ENCODE measurements around the gene SLC2A3.
"Not testable (repeated sequence)": the region's sequence is repeated elsewhere in the genome, so short reads cannot be mapped to it uniquely, and the experiment has no call there.

The SLC2A3 gene

DNA sequence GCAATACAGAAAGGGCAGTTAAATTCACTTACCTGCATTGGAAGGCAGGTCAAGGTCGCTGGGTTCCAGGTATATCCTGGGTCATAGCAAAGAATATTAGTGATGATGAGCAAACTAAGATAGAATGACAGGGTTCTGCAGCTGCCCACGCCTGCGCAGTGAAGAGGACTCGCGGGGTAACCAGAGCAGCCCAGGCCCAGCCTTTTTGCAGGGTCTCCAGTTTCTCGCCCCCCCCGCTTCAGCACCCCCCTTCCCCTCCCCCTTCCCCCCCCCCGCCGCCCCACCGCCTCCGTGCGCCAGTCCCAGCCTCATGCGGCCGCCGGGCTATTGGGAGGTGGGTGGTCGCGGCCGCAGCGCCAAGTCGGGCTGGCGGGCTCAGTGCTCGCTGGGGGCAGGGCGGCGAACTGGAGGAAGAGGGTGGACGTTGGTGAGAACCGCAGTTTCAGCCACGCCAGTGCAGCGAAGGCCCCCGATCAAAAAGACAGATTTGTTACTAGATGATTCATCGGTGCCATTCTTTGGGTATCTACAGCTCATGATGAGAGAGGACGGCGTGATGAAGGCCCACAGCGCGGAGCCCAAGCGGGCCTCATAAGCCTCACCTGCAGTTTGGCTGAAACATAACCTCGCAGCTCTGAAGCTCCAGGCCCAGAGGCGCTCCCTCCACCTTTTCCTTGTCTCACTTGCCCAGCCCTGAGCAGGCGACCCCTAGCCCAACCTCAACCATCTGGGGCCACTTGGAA is 20.2 kb downstream of the SLC2A3 start:
- DNase-seq = no peak

DNA sequence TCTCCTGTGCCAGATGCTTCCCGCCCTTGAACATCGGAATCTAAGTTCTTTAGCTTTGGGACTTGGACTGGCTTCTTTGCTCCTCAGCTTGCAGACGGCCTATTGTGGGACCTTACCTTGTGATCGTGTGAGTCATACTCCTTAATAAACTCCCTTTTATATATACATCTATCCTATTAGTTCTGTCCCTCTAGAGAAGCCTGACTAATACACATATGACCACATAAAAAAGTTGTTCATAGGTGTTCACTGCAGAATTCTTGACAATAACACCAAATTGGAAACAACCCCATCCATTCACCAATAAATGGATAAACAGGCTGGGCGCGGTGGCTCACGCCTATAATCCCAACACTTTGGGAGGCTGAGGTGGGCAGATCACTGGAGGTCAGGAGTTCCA is 25.9 kb downstream of the SLC2A3 start:
- not testable (repeated sequence) for DNase-seq

DNA sequence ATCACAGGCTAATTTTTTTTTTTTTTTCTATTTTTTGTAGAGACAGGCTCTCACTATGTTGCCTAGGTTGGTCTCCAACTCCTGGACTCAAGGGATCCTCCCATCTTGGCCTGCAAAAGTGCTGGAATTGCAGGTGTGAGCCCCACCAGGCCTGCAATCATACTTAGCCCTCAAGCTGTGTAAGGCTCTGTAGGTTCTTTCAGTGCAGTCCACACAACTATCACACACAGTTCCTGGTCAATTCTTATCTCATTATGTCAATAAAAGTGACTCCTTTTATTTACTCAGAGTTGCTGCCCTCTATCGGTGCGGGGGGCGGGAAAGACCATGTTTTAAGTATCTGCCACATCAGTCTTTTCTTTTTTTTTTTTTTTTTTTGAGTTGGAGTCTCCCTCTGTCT is 29.0 kb downstream of the SLC2A3 start:
- DNase-seq = no peak

DNA sequence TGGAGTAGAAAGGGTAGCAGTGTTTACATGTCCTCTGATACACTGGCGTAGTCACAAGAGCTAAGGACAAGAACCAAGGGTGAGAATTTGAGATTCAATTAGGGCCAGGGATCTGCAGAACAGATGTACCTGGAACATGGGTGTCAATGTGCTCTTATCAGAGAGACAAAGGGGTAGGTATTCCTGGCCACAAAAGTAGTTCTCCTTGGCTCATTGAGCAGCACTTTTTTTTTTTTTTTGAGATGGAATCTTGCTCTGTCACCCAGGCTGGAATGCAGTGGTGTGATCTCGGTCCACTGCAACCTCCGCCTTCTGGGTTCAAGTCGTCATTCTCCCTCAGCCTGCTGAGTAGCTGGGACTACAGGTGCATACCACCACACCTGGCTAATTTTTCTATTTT is 29.7 kb downstream of the SLC2A3 start:
- not testable (repeated sequence) for DNase-seq

DNA sequence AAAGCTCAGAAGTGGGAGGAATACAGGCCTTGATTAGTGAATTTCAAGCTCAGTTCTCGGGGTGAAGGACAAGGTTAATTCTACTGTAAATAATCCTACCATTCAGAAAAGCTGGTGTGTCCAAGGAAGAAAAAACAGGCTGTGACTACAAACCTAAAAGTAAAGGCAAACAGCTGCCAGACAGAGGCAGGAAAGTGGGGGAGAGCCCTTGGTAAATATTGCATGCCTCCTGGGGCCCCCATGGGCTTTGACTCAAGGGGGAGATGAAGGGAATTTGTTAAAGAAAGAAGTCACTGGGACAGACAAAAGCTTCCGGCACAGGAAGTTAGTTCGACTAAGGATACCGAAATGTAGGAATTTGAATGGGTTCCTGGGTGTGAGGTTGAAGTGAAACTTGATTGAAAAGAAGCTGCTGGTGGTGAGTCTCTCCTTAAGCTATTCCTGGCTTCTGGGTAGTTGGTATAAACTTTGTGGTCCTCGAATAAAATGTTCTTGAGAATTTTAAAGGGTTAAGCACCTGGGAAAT is 30.3 kb downstream of the SLC2A3 start:
- DNase-seq = not testable (repeated sequence)

DNA sequence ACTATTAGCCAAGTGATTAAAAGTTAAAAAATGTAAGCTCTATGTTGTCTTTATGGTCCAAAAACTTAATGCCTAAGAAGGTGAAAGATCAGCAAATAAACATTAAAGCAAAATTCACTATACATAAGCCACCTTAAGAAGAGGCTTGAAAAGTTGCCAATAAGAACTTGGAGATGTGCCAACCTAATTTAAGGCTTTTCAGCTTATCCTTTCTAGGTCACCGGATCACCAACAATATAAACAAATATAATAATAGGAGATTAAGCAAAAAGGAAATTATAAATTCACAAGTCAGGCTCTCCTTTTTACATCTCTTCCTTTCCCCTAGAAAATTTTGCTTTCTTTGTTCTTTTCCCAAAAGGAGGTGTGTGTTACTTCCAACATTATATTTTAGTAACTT is 30.9 kb downstream of the SLC2A3 start:
- no peak for DNase-seq

DNA sequence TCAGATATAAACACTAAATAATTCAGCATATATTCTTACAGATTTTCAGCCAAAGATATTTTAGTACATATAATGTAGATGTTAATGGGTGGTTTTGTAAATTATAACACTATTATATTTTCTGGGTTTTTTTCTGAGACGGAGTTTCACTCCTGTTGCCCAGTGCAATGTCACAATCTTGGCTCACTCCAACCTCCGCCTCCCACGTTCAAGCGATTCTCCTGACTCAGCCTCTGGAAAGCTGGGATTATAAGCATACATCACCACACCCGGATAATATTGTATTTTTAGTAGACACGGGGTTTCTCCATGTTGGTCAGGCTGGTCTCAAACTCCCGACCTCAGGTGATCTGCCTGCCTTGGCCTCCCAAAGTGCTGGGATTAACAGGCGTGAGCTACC is 33.6 kb downstream of the SLC2A3 start:
- DNase-seq = not testable (repeated sequence)

DNA sequence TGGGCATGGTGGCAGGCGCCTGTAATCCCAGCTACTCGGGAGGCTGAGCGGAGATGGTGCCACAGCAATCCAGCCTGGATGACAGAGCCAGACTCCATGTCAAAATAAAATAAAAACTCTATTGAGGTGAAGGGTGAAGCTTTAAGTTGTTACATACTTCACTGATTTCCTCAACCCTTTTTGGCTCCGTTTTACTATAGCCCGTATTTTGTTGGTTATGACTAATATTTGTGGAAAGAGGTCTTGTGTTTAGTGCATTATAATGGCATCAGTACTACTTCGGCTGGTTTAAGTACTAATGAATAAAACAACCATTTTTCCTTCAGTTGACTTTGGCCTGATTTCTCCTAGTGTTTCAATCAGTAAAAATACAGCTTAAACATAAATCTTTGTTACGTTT is 36.2 kb downstream of the SLC2A3 start:
- no peak for DNase-seq

DNA sequence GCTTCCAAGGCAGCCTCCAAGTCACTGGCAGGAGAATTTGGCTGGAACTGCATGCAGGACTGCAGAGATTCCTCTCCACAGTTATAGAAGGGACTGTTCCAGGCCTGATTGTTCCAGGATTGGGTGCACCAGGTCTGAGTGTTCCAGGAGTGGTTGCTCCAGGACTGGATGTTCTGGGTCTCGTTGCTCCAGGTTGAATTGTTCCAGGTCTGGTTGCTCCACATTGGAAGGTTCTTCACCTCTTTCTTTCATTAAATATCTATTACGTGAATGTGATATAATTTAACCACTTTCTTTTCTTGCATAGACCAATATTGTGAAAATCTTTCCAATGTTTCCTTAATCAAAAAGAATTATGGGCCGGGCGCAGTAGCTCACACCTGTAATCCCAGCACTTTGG is 39.3 kb downstream of the SLC2A3 start:
- not testable (repeated sequence) for DNase-seq

DNA sequence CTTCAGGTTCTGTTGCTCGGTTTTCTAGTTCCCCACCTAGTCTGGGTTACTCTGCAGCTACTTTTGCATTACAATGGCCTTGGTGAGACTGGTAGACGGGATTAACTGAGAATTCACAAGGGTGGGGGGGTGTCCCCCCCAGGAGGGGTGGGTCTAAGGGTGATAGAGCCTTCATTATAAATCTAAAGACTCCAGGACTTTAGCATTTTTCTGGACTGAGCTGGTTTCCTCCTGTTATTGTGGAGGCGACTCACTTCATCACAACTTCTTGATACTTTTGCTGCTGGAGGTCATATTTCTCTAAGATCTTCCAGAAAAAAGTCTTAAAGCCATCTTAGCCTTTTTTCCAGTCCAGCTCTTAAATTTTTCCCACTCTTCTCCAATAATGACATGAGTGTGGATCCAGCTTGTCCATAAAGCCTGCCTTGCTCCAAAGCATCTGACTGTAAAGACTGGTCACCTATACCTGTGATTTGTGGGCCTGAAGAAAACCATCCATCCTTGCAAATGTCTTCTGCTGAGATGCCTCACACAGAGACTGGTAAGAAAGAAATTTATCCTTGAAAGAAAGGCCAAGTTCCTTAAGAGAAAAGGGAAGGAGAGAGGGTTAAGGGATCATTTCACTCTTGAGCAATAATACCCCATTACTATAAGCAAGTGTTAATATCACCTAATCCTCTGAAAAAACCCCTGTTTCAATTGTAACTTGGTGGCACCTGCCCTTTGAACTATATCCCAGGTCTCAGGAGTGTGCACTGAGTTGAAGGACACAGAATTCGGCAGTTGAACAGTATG is 43.6 kb downstream of the SLC2A3 start:
- no peak for DNase-seq

DNA sequence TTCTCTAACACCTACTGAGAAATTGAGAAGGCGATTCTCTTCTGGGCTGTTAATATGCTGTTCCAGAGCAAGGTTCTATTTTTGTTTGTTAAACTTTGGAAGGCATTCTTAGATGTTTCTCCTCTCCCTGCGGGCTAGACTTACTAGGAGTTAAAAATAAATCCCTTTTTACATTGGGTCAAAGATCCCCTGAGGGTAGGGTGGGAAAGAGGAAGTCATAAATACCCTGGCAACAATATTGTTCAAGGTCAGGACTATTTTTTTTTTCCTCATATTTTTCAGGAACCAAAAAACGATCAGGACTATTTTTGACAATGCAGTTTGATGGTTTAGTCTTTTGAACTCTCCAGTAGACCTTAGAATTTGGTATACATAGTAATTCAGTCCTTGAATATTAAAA is 51.3 kb downstream of the SLC2A3 start:
- DNase-seq = no peak

DNA sequence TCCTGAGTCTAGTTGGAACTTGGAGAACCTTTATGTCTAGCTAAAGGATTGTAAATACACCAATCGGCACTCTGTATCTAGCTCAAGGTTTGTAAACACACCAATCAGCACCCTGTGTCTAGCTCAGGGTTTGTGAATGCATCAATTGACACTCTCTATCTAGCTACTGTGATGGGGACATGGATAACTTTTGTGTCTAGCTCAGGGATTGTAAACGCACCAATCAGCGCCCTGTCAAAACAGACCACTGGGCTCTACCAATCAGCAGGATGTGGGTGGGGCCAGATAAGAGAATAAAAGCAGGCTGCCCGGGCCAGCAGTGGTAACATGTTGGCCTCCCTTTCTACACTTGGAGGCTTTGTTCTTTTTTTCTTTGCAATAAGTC is 54.3 kb downstream of the SLC2A3 start:
- DNase-seq = not testable (repeated sequence)

DNA sequence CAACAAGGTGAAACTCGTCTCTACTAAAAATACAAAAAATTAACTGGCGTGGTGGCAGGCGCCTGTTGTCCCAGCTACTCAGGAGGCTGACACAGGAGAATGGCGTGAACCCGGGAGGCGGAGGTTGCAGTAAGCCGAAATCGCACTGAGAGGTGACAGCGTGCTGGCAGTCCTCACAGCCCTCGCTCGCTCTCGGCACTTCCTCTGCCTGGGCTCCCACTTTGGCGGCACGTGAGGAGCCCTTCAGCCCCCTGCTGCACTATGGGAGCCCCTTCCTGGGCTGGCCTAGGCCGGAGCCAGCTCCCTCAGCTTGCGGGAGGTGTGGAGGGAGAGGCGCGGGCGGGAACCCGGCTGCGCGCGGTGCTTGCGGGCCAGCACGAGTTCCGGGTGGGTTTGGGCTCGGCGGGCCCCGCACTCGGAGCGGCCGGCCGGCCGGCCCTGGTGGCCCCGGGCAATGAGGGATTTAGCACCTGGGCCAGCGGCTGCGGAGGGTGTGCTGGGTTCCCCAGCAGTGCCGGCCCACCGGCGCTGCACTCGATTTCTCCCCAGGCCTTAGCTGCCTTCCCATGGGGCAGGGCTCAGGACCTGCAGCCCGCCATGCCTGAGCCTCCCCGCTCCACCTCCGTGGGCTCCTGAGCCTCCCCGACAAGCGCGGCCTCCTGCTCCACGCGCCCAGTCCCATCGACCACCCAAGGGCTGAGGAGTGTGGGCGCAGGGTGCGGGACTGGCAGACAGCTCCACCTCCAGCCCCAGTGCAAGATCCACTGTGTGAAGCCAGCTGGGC is 54.8 kb downstream of the SLC2A3 start:
- DNase-seq = not testable (repeated sequence)

DNA sequence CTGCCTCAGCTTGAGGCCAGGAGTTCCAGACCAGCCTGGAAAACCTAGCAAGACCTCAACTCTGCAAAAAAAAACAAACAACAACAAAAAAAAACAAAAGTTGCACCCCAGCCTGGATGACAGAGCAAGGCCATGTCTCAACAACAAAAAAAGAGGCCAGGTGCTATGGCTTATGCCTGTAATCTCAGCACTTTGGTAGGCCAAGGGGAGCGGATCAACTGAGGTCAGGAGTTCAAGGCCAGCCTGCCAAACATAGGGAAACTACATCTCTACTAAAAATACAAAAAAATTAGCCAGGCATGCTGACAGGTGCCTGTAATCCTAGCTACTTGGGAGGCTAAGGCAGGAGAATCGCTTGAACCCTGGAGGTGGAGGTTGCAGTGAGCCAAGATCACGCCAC is 56.7 kb downstream of the SLC2A3 start:
- no peak for DNase-seq

DNA sequence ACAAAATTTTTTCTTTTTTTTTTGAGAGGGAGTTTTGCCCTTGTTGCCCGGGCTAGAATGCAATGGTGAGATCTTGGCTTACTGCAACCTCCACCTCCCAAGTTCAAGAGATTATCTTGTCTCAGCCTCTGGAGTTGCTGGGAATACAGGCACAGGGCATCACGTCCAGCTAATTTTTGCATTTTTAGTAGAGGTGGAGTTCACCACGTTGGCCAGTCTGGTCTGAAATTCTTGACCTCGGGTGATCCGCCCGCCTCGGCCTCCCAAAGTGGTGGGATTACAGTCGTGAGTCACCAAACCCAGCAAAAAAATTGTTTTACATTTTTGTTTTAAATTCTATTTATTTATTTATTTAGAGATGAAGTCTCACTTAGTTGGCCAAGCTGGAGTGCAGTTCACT is 58.6 kb downstream of the SLC2A3 start:
- no peak for DNase-seq

DNA sequence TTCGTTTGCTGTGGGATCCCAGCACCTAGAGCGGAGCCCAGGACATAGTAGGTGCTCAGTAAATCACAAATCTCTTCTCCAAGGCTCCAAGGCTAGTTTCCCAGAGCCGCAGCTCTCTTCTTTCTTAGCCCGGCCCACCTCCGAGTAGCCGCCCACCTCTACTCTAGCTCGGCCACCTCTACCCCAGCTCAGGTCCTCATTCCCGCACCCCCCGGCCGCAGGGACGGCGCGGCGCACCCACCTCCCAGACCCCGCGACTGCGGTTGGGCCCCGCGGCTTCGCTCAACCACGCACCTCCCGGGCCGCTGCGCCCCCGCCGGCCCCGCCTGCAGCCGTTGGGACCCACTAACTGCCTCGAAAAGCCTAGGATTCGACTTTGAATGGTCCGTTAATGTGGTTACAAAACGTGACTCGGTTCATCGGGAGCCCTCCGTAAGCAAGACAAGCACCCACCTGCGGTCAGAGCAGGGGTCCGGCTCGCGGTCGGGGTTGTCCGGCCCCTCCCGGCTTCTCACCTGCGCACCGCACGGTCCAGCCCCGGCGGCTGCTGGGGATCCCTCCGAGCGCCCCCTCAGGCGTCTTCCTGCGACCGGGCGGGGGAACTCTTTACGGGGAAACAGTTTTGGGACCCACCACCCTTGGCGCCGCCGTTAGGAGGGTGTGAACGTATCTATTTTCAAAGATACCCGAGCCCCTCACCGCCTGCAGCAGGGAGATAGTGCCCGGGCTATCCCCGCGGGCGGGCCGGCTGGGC is 63.2 kb downstream of the SLC2A3 start, which contains the start of gene SLC2A14:
Gene SLC2A14 (minus strand): TSS at position 350 of the 754 bp plus-strand sequence. CDS start 3,035 bp downstream, outside the sequence.
- DNase-seq = no peak

DNA sequence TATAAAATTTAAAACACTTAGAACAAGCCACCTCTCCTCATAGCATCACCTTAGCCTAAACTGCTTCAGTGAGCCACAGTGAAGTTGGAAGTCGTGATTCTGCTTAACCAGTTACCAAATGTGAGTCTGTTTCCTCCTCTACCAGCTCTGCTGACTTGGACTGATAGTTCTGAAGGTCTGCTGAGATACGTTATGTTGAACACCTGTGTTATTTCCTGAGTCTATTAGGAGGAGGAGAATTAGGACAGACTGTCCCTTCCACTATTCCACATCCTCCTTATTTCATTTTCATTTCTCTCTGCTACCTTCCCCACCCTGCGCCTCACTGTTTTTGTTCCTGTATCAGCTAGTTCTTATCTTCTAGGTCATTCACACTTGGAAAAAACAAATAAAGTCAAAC is 65.7 kb downstream of the SLC2A3 start:
- DNase-seq = no peak
